GM18526 (cell line): ENCODE results near the gene FAM151B.

Source experiments
- POLR2A ChIP-seq: IDR thresholded peaks from 3 replicates; pipeline ENCODE4 v1.6.1; 2011; ENCODE audit not compliant: insufficient read length; ENCODE audit errors: extremely low read depth

The FAM151B gene, protein sequence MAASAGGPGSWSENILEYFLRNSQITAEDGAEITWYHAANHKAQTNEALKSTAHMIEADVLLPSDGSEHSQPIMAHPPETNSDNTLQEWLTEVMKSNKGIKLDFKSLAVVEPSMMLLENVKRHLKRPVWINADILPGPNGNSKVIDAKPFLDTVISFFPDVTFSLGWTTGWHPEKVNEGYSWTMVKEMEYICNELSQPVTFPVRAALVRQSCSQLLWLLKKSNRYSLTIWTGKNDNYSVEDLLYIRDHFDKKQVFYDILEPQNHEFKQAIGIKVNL

DNA sequence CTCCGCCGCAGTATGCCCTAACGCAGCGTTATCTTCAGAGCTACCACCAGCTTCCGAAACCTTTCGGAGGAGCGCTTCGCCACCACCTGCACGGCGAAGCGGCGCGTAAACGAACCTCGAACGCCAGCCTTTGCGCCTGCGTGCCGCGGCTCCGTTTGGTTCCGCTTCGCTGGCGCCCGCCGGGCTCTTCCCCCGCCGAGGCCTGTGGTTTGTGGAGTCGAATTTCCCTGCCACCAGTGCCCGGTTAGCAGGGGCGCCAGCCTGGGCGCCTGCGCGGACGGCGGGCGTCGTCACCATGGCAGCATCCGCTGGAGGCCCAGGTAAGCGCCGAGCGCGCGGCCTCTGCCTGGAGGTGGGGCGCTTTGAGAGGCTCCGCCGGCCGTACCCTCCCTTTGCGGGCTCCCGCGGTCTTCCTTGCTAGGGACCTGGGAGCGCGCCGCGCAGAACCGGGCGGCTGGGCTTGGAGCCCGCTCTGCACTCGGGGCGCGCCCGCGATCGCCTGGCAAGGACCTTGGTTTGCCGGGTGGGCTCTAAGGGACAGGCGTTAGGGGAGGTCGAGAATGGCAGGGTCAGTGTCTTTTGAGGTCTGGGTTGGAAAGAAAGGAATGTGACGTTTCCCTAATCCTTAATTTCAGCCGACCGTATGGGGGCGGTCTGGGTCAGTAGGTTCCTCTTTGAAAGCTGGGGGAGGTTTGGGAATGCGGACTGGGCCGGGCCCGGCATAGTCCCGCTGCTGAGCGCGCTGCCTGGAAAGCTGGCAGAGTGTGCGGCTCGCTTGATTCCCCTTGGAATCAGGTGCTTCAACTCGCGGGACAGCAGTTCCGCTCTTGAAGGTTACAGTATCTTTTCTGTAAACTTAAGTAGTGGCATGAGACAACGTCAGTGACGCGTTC is at the start of gene FAM151B:
Gene FAM151B (plus strand): TSS at position 272 of the 893 bp plus-strand sequence. CDS start 24 bp downstream, at position 296.
- TF ChIP-seq POLR2A = no peak

DNA sequence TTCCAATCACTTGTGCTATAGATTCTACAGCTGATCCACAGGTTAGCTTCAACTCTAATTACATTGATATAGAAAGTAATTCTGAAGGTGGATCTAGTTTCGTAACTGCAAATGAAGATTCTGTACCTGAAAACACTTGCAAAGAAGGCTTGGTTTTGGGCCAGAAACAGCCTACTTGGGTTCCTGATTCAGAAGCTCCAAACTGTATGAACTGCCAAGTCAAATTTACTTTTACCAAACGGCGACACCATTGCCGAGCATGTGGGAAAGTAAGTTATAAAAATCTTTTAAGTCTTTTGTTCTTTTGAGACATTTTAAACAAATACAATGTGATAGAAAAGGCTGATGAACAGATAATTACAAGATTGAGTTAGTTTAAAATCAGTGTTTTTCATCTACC is 49.2 kb upstream of the FAM151B start:
- no peak for TF ChIP-seq POLR2A

DNA sequence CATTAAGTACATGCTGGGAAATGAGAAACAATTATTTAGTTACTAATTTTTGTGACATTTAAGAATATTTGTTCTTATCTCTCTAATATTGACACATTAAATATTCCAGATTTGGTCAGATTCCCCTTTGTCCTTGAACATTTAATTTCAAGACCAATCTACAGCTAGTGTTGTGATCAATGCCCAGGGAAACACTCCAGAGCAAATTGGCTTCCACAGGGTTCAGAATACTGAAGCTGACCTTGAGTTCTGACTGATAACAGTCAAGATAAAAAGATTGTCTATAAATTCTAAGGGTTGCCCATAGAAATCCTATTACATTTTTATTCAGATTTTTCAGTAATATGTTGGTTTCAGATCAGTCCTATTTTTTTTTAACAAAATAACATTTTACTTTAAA is 48.7 kb upstream of the FAM151B start:
- TF ChIP-seq POLR2A = no peak

DNA sequence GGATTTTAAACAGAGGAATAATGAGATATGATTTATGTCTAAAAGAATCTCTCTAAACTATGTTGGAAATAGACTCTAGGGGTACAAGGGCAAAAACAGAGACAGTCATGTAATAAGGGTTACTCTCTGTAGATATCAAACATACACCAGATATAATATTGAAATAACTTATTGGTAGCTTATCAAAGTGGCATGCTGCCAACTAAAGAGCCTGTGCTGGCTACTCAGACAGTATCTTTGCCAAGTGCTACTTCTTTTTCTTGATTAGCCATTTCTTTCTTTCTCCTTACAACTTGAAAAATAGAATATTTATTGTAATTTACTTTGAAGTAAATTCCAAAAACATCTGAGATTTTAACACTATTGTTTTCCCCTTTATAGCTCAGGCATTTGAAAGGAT is 45.2 kb upstream of the FAM151B start:
- no peak for TF ChIP-seq POLR2A

DNA sequence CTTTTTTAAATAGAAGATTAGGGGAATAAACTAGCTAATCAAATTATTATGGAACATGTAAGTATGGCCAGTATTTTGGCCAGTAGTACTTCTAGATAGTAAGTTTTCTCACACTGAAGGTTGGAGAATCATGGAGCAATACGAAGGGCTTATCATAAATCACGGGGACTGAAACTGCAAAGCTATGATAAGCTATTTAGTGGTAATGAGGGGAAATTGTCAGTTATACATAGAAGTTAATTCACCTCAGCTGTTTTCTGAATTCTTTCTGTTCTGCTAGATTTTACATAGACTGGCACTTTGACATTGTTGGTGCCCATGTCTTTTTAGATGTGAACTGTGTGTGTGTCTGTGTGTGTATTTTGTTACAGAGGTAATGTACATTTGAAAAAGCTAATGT is 34.5 kb upstream of the FAM151B start:
- TF ChIP-seq POLR2A = no peak

DNA sequence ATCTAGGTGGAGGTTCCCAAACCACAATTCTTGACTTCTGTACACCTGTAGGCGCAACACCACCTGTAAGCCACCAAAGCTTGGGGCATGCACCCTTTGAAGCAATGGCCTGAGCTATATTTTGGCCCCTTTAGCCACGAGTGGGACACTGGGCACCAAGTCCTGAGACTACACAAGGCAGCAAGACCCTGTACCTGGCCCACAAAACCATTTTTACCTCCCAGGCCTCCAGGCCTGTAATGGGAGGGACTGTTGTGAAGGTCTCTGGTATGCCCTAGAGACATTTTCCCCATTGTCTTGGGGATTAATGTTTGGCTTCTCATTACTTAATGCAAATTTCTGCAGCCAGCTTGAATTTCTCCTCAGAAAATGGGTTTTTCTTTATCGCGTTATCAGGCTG is 24.6 kb upstream of the FAM151B start:
- TF ChIP-seq POLR2A = no peak

DNA sequence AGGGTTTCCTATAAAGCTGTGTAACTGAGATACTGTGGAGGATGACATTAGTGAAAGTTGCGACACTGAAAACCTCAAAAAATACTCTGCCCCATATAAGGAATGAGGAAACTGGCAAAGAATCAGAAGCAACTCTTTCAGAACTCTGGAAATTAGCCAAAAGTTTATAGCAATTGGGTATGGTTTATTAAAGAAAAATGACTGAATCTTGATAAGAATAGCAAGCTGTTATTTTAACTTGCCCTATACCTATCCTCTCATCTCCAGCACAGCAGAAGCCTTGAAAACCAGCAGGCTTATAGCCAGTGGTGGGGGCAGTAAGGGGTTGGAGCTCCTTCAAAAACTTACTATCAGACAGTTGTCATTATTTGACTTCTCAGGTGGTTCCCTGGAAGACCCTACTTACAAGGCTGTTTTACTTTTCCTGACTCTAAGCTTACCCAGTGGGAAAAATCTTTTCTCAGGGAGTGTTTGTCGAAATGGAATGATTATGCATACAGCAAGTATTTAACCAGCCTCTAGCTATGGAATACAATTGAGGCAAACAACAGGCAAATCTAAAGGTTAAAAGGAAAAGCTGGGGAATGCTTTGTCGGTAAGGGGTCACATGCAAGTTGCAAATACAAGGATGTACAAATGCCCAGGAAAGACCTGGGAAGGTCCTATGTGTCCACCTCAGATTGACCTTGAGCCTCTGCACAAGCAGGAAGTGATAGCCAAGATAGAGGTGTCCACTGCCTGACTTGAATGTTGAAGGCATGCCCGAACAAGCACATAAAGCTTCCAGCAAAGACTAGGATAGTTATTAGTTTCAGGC is 21.0 kb upstream of the FAM151B start:
- no peak for TF ChIP-seq POLR2A

DNA sequence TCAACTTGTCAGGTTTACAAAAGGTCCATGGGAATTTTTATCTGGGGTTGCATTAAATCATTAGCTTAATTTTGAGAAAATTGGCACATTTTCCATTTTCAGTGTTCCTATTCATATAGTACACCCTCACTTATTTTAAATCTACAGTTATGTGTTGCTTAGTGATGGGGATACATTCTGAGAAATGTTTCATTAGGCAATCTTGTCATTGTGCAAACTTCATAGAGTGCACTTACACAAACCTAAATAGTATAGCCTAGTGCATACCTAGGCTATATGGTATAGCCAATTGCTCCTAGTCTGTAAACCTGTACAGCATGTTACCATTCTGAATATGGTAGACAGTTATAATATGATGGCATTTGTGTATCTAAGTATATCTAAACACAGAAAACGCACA is 19.8 kb upstream of the FAM151B start:
- no peak for TF ChIP-seq POLR2A

DNA sequence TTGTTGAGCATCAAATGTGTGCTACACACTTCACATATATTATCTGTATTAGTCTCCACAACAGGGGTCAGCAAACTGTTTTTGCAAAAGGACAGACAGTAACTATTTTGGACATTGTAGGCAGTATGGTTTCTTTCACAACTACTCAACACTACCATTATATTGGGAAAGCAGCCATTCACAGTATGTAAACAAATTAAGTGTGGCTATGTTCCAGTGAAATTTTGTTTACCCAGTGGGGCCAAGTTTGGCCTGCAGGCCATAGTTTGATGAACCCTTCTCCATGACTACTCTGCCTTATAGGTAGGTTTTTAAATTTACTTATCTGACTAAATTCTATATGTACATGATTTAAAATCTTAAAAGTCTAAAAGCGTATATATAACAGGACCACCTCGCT is 13.0 kb upstream of the FAM151B start:
- no peak for TF ChIP-seq POLR2A

DNA sequence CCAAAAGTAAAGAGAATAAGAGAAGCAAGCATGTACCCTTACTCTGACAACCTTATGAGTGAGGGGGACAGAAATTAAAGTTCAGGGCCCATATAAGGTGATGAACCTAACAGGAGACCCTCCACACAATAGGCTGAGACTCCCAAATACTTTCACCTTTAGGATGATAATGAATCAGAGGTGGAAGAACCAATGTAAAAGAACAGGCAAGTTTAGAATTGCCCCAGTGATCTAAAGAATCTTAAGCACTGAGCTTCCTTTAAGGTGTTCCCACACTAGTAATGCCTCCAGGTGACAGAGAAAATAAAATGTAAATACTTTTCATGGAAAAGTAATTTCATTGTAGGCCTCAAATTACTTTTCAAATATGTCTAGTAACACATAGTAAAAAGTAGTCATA is 8.2 kb upstream of the FAM151B start:
- no peak for TF ChIP-seq POLR2A

DNA sequence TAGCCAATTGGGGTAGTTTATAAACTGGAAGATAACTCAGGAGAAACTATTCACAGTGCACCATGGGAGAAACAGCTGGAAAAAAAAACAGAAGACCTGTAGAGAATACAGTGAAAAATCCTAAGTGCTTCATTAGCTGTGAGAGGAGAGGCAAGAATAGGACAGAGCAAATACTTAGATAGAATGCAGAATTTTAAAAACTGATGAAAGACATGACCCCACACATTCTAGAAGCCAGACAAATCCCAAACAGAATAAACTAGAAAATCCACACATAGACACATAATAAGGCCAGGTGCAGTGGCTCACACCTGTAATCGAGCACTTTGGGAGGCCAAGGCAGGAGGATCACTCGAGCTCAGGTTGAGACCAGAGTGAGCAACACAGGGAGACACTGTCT is 7.5 kb upstream of the FAM151B start:
- no peak for TF ChIP-seq POLR2A

DNA sequence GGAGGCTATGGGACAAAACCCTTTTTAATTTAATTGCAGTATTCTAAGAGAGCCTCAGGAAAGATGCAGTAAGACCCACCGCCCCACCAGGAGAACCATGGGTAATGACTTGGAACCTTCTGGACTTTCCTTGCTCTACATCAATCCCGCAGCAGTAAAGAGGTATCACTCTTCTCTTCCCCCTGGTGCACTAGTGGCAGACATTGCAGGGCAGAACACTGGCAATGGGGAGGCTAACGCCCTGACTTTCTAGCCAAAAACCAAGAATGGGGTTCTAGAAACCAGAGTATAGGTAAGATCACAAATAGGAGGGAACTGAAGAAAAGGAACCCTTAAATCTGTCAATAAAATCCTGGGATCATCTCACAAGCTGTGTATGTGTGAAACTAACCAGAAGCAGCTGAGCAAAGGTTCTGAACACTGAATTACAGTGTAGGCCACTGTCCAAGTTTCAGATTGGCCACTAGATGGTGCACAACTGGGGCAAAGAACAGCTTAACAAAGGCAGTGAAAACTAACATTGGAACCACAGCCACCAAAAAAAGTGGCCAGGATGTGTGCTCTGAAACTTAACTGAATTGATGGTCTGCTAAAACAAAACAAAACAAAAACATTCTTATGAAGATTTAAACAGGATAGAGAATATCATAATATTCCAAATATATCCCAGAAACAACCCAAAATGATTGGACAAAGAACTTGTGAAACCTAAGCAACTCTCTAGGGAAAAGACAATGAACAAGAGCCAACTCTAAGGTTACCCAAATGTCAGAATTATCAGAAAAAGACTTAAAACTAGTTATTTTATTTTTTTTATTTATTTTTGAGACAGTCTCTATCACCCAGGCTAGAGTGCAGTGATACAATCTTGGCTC is 6.6 kb upstream of the FAM151B start:
- TF ChIP-seq POLR2A = no peak

DNA sequence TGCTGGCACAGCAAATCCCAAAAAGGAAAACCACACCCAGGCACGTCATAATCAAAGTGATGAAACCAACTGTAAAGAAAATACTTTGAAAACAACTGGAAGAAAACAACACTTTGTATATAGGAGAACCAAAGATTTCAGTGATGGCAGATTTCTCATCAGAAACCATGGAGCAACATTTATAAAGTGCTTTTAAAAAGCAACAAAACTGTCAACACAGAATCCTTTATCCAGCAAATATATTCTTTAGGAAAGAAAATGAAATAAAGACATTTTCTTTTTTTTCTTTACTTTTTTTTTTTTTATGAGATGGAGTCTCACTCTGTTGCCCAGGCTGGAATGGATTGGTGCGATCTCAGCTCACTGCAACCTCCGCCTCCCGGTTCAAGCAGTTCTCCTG is 5.3 kb upstream of the FAM151B start:
- TF ChIP-seq POLR2A = no peak

DNA sequence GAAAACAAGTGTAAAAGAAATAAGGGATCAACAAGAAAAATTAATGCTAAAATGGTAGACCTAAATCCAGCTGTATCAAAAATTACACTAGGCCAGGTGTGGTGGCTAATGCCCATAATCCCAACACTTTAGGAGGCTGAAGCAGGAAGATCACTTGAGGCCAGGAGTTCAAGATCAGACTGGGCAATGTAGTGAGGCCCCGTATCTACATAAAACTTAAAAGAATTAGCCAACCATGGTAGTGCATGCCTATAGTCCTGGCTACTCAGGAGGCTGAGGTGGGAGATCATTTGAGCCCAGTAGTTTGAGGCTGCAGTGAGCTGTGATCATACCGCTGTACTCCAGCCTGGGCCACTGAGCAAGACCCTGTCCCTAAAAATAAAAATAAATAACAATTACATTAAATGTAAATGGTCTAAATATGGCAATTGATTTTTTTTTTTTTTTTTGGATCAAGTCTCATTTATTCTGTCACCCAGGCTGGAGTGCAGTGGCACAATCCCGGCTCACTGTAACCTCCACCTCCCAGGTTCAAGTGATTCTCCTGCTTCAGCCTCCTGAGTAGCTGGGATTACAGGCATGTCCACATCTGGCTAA is 4.2 kb upstream of the FAM151B start:
- no peak for TF ChIP-seq POLR2A

DNA sequence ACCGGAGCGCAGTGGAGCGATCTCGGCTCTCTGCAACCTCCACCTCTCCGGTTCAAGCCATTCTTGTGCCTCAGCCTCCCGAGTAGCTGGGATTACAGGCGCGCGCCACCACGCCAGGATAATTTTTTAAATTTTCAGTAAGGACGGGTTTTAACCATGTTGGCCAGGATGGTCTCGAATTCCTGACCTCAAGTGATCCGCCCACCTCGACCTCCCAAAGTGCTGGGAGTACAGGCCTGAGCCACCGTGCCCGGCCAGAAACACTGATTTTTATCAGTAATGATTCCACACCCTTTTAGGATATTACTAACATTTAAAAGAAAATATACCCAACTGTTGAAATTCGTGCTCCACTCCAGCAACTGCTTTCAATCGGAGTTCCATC is 464 bp upstream of the FAM151B start:
- no peak for TF ChIP-seq POLR2A

DNA sequence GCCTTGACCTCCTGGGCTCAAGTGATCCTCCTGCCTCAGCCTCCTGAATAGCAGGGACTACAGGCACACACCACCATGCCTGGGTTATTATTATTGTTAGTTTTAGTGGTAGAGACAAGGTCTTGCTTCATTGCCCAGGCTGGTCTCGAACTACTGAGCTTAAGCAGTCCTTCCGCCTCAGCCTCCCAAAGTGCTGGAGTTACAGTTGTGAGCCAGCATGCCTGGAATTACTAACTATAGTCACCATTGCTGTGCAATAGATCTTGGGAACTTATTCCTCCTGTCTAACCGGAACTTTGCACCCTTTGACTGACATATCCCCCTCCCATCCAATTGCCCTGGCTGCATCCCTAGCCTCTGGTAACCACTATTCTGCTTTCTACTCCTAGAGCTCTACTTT is 3.4 kb downstream of the FAM151B start:
- no peak for TF ChIP-seq POLR2A
